C4-2B (cell line): ENCODE results near the gene KRTAP13-2.

Experiments used
- H3K27ac ChIP-seq: fragments of 450-650 bp; 2 replicates; pipeline ENCODE4 v1.5.1; 2017
- CTCF ChIP-seq: fragments of 450-650 bp; conservative IDR thresholded peaks from 2 replicates; pipeline ENCODE4 v1.5.1; 2017; ENCODE audit warnings: mild to moderate bottlenecking
- ZFX ChIP-seq: fragments of 450-650 bp; IDR thresholded peaks from 2 replicates; pipeline ENCODE4 v1.6.1; 2017

The KRTAP13-2 gene

GRCh38 chr21:30337772-30338171, 34.3 kb downstream of the KRTAP13-2 start:
- TF ChIP-seq ZFX = no peak
- TF ChIP-seq CTCF = no peak
- no peak overlapping the region for H3K27ac ChIP-seq

GRCh38 chr21:30337276-30337744, 34.8 kb downstream of the KRTAP13-2 start, which contains the start of gene KRTAP27-1:
TSS of gene KRTAP27-1 (minus strand) at chr21:30337694. CDS start at chr21:30337668, 26 bp downstream.
- H3K27ac ChIP-seq = no peak within 1 kb of the TSS
- TF ChIP-seq ZFX (no peak), CTCF (no peak)

GRCh38 chr21:30336596-30336995, 35.5 kb downstream of the KRTAP13-2 start:
- no peak overlapping the region for H3K27ac ChIP-seq
- TF ChIP-seq ZFX (no peak), CTCF (no peak)

DNA sequence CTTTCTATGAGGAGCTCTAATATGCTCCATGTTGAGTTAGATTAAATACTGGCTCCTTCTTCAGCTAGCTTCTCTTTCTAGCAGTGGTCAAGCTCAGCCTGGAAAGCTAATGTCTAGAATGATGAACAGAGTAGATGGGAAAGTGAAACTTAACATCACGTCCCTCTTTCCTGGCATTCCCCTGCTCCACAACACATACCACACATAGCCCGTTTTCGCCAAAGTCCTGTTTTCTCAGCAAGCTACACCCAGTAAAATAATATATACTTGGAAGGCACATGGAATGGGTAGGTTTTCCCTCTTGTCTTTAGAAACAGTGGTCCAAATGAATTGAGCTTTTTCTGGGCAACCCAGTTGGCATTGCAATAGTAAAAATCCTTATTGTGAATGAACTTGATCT, 38.3 kb downstream of the KRTAP13-2 start:
- TF ChIP-seq ZFX = no peak
- TF ChIP-seq CTCF = no peak
- H3K27ac ChIP-seq = no peak overlapping the region

DNA sequence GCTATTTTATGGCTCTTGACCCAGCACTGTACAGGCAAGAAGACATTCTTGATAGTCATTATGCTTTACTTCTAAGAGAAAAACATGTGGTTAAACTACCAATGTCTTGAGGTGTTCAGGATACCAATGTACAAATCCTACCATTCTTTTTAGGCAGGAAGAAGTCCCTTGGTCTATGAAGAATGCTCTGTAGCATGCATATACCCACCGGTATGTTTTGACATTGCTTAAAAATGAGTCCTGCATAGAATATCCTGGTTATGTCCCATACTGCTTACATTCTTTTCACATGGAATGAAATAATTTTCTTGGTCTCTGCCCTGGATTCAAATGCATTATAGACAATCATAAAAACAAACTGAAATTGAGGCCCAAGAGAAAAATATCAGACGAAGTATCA, 39.4 kb downstream of the KRTAP13-2 start:
- H3K27ac ChIP-seq = no peak overlapping the region
- TF ChIP-seq CTCF (no peak), ZFX (no peak)

DNA sequence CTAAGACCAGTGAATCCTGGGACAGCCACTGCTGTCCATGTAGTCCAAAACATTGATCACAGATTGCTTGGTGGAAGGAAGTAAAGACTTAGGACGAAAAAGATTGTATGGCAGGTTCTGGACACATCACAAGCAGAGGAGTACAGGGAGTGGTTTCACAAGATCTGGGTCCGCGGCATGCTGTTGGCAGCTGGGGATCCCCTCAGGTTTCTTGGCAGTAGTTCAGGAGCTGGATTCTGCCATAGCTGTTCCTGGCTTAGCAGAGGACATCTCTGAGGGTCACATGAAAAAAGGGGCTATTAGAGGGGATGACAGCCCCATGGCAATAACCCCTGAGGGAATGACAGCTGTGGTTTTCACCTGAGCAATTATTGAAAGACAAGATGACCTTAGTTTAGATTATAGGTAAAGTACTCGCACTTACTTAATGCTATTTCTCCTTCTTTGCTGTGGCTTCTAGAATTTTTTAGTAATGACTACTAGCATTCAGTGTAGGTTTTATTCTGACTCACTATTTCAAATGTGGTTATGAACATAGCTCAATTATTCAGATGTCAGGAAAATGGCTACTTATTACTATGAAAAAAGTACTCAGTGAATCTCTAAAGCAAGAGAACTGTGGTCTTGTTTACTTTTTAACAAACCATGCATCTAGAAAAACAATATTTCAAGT, 42.7 kb downstream of the KRTAP13-2 start:
- H3K27ac ChIP-seq = no peak overlapping the region
- no peak for TF ChIP-seq ZFX
- no peak for TF ChIP-seq CTCF

GRCh38 chr21:30326390-30326789, 45.7 kb downstream of the KRTAP13-2 start:
- H3K27ac ChIP-seq = no peak overlapping the region
- TF ChIP-seq CTCF = no peak
- TF ChIP-seq ZFX = no peak
